ENCODE data around the gene TSHZ1. TPM values are rescaled to one million over a fixed set of nuclear protein-coding genes. Genes with fewer than 3 reads are reported as not detected.

Gene TSHZ1
- total and polyA plus RNA-seq, 2 of the 8 experiments (the other 6 are each of a cell fraction or from before 2014, with no cell fraction given): 0.03 to 0.32 TPM

GRCh38 chr18:75317703-75318102 is 107.1 kb downstream of the TSHZ1 start:
- Histone ChIP-seq H3K79me1 (ENCODE audit: low read depth, low read length) (no peaks in the 10 kb centered on the region), H2BK5ac (ENCODE audit: low read depth, low read length) (no peak overlapping the region), H3K23ac (ENCODE audit: insufficient read length) (no peak overlapping the region), H3K56ac (replicated peaks; ENCODE audit: insufficient read length, low read depth, low read length) (no peak overlapping the region), H3K23me2 (ENCODE audit: low read depth, low read length) (peaks cover 2% of the 10 kb centered on the region; the same call in 1 of the 2 replicates), H4K5ac (ENCODE audit: insufficient read length, low read depth, low read length) (no peak overlapping the region), H2AK5ac (ENCODE audit: low read depth, low read length) (no peak overlapping the region), H3K9me3 (ENCODE audit: insufficient read depth in 2 of 2, low read depth in 1 of 2, low read length in 1 of 2) (no peaks in the 10 kb centered on the region), H4K91ac (replicated peaks; ENCODE audit: insufficient read length, low read length) (no peak overlapping the region), H2BK120ac (replicated peaks; ENCODE audit: low read depth, low read length) (no peak overlapping the region), H3K36me3 (ENCODE audit: control insufficient read depth in 2 of 4, insufficient read depth in 4 of 4, low read length in 3 of 4) (no peaks in the 10 kb centered on the region), H3K79me2 (ENCODE audit: control insufficient read depth in 1 of 2, insufficient read depth in 2 of 2, low read length in 2 of 2) (no peaks in the 10 kb centered on the region), H3K4ac (replicated peaks; ENCODE audit: insufficient read length, low read depth, low read length) (no peak overlapping the region), H2BK12ac (ENCODE audit: low read depth, low read length) (no peak overlapping the region), H3K18ac (ENCODE audit: extremely low read depth, low read length) (no peak overlapping the region), H3K27me3 (replicated peaks in 1 of 4; ENCODE audit: control insufficient read depth in 3 of 4, extremely low read depth in 1 of 4, insufficient read depth in 3 of 4, low read length in 3 of 4) (no peaks in the 10 kb centered on the region), H3K4me2 (ENCODE audit: insufficient read depth in 1 of 2, low read depth in 2 of 2, low read length in 2 of 2) (no peak overlapping the region), H3K27ac (ENCODE audit: low read depth, low read length) (no peak overlapping the region), H4K8ac (ENCODE audit: extremely low read depth, insufficient read depth, low read length) (no peak overlapping the region), H3K4me1 (replicated peaks in 1 of 4; ENCODE audit: control insufficient read depth in 3 of 4, insufficient read depth in 4 of 4, low read length in 3 of 4) (no peaks in the 10 kb centered on the region), H3K9ac (replicated peaks in 1 of 4; ENCODE audit: extremely low read depth in 1 of 4, low read depth in 3 of 4, low read length in 3 of 4) (no peak overlapping the region), H2BK20ac (ENCODE audit: low read length) (no peak overlapping the region), H4K20me1 (replicated peaks in 1 of 2; ENCODE audit: control insufficient read depth in 1 of 2, insufficient read depth in 2 of 2, low read length in 2 of 2) (no peaks in the 10 kb centered on the region), H2AFZ (ENCODE audit: low read length) (no peak overlapping the region), H2BK15ac (ENCODE audit: low read length) (no peak overlapping the region), H3K4me3 (ENCODE audit: extremely low read depth in 1 of 4, insufficient read depth in 2 of 4, low read depth in 3 of 4, low read length in 4 of 4) (no peak overlapping the region), H3K14ac (ENCODE audit: insufficient read length) (no peak overlapping the region)
- CTCF ChIA-PET (ENCODE audit: partially characterized antibody): interaction anchor here (0.6 kb wide), 1 partner anchor 496 kb away, joined by 3 read pairs; no protein-coding TSS in a partner anchor
- TF ChIP-seq CHD2 (IDR thresholded peaks at IDR 0.05; ENCODE audit: low read length): no peak
- TF ChIP-seq HDAC6 (IDR thresholded peaks at IDR 0.05; ENCODE audit: low read depth, low read length): no peak
- TF ChIP-seq POLR2A (IDR thresholded peaks at IDR 0.05; ENCODE audit: control extremely low read depth in 1 of 2, low read depth in 2 of 2, low read length in 2 of 2): no peak
- no peak for TF ChIP-seq USF2 (IDR thresholded peaks at IDR 0.05; ENCODE audit: low read length)
- TF ChIP-seq TBP (IDR thresholded peaks at IDR 0.05; ENCODE audit: low read depth, low read length): no peak
- TF ChIP-seq PHF8 (conservative IDR thresholded peaks at IDR 0.05; ENCODE audit: low read depth, low read length): no peak
- no peak for TF ChIP-seq FOSL1 (IDR thresholded peaks at IDR 0.05; ENCODE audit: insufficient read depth, low read depth, low read length)
- no peak for TF ChIP-seq SUZ12 (IDR thresholded peaks at IDR 0.05; ENCODE audit: low read length)
- TF ChIP-seq NRF1 (IDR thresholded peaks at IDR 0.05; ENCODE audit: low read depth, low read length): no peak
- no peak for FAIRE-seq
- DNase-seq (ENCODE audit: low read depth in 1 of 2, low spot score in 2 of 2): no peak
- WGBS, 2 experiments (ENCODE audit: extremely low coverage in 1 of 2, insufficient coverage in 1 of 2, insufficient read length in 1 of 2, insufficient replicate concordance in 2 of 2, low coverage in 1 of 2, low lambda C conversion rate in 2 of 2, missing lambda C conversion rate in 1 of 2): 94% methylated on average over 11 of the region's 11 CpGs; no CpG with 5 or more reads in 1 of the 2 experiments
- POLR2A ChIA-PET (ENCODE audit: partially characterized antibody): no interaction called here
